Activated T-cell treated with anti-CD3 and anti-CD28 coated beads for 4 hours (primary cell): ENCODE results near the gene ATP2B1.
A peak's percentile ranks its signal among the peaks of the same experiment; 100 is the strongest.
"Not testable (repeated sequence)": the region's sequence is repeated elsewhere in the genome, so short reads cannot be mapped to it uniquely, and the experiment has no call there.

Experiments
- DNase-seq: peaks from one replicate; pipeline ENCODE4 v3.0.0-alpha.2; 2020

ATP2B1 gene

GRCh38 chr12:89708565-89709156 is at the start of gene ATP2B1:
ATP2B1 (minus strand) TSS chr12:89708838; CDS start chr12:89655886, 52,952 bp downstream.
- DNase-seq = peak; percentile 60

GRCh38 chr12:89757987-89758386 is 49.3 kb upstream of the ATP2B1 start:
- not testable (repeated sequence) for DNase-seq

- DNase-seq = peak; percentile 7
These were observed 48.2 kb upstream of the ATP2B1 start for GRCh38 chr12:89756585-89757398.

GRCh38 chr12:89756194-89756584 is 47.6 kb upstream of the ATP2B1 start:
- DNase-seq = no peak

DNA sequence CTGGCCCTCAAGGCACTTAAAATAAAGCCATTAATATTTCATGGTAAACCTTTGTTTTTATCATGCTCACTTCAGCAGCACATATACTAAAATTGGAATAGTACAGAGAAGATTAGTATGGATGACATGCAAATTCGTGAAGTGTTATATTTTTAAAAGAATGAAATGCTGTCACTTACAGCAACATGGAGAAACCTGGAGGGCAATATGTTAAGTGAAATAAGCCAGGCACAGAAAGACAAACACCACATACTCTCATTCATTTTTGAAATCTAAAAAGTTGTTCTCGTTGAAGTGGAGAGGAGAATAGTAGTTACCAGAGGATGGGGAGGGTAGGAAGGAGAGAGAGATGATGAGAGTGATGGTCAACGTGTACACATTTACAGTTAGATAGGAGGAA is 45.4 kb upstream of the ATP2B1 start:
- DNase-seq = no peak

DNA sequence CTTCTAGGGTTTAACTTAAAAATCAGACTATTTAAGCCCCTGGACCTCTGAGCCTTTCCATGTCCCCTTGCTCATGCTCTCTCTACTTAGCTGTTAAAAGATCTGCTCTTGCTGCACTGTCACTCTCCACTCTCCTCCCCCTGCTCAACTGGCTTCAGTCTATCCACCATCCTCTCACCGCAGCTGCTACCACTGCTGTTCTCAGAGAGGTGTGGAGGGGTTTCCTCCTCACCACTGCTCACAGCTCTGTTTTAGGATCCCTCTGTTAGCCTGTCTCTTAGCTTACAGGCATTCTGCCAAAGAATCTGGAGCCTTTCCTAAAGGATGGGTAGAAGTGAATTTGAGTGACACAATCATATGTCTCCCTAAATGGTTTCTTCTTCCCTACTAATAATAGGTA is 43.7 kb upstream of the ATP2B1 start:
- DNase-seq = no peak

DNA sequence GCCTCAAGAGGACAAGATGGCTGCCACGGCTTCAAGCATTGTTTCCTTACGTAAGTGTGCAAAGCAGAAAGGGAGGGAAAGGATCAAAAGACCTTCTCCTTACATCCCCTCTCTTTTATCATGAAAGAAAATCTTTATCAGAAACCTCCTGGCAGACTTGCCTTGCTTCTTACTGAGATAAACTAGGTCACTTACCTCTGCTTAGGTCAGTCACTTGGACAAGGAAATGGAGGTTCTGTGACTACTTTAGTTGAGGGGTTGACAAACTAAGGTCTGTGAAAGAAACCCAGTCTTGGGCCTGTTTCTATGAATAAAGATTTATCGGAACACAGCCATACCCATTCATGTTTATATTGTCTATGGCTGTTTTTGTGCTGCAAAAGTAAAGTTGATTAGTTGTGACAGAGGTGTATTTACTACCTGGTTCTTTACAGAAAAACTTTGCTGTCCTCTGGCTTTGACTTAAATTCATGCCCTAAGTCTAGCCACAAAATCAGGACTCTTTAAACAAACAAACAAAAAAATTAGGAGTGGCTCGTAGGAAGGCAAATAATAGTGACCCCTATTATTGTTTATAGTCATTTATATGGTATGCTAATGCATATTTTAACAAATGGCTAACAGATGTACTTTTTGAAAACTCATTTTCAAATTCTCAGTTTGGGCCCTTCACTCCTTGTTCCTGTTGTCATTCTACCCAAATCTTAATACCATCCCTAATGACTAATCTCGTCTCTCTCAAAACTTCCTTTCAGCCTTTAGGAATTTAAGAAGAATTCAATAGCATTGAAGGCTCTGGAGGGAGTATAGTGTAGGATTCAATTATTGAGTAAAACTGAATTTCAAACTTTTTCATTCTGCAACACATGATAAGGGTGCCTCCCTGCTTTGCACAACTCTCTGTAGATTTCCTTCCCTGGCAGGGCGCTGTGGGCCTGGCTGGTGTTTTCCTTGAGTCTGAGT is 42.0 kb upstream of the ATP2B1 start:
- DNase-seq = no peak

DNA sequence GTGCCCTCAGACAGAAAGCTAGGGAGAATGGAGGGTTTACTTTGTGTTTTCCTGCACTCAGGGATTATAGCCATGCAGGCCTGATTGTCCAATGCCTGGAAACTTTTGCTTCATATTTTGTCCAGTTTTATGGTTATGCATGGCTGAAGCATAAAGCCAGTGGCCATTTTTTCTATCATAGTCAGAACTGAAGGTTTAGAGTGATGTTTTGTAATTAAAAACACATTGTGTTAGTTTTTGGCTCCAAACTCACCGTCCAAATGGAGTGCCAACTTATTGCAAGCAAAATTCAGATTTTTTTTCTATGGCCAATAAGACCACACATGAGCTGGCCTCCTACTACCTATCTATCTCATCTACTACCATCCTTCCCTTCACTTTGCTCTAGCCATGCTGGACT is 40.2 kb upstream of the ATP2B1 start:
- DNase-seq = no peak

DNA sequence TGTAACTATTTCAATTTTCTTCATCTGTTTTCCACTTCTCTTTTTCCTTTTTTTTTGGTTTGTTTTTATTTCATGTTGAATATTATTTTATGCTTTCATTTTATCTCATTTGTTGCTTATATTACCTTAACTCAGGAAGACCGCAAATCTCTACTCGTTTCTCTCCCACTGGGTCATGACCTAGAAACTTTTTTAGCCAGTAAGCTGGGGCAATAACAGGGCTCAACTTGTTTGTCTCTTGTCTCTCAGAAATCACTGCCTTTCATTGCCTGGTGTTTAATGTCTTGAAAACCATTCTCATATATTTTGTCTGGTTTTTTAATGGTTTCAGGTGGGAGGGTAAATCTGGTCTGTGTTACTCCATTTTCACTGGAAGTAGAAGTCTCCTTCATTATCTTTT is 36.6 kb upstream of the ATP2B1 start:
- no peak for DNase-seq

- DNase-seq = no peak
These were observed 33.8 kb upstream of the ATP2B1 start for GRCh38 chr12:89742337-89743022.

DNA sequence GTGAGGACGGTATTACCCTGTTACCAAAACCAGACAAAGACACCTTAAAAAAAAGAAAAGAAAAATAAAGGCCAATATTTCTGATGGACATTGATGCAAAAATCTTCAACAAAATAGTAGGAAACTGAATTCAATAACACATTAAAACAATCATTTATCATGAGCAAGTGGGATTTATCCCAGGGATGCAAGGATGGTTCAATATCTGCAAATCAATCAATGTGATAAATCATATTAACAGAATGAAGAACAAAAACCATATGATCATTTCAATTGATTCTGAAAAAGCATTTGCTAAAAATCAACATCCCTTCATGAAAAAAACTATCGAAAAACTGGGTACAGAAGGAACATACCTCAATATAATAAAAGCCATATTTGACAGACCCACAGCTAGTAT is 32.3 kb upstream of the ATP2B1 start:
- no peak for DNase-seq

GRCh38 chr12:89736995-89737394 is 28.4 kb upstream of the ATP2B1 start:
- DNase-seq = no peak

DNA sequence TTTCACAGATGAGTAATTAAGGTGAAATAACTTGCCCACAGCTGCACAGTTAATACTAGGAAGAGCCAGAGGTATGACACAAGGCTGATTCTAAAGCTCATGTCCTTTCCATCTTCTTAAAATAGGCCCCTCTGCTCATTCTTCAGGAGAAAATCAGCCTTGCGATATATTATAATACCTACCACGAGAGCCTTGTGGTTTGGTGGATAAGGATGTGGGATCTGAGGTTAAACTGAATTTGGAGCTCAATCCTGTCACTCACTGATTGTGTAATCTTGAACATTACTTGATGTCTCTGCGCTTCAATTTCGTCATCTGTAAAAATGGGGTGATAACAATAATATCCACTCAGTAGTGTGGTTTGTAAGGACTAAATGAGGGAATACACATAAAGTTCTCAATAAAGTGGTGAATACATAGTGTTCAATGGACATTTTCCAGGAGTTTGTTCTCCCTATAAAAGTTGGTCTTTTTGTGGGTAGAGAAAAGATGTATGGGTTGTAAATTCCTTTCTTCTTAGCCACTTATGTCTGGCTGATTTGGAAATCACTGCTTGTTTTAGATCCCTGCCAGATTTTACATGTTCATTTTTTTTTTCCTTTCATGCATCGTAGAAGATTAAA is 25.1 kb upstream of the ATP2B1 start:
- DNase-seq = no peak

GRCh38 chr12:89732522-89732921 is 23.9 kb upstream of the ATP2B1 start:
- no peak for DNase-seq

DNA sequence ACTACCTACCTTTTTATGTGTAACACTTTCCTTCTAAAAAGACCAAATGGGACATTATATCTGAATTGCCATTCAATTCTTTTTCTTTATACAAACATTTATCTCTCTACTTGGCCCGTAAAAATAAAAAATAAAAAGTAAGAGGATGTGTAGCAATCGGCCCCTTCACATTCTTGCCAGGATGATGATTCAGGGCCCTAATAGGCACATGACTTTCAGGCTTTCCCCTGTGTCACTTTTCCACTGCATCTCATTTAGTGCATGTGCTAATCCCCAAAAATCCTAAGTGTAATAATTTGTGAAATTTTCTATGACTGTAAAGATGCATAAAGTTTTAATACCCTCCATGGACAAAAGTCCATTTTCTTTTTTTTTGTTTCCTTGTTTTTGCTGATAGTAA is 23.0 kb upstream of the ATP2B1 start:
- no peak for DNase-seq

GRCh38 chr12:89731089-89731488 is 22.5 kb upstream of the ATP2B1 start:
- no peak for DNase-seq

GRCh38 chr12:89729946-89730459 is 21.4 kb upstream of the ATP2B1 start:
- DNase-seq = no peak

- no peak for DNase-seq
These were observed 14.6 kb upstream of the ATP2B1 start for GRCh38 chr12:89723276-89723675.

GRCh38 chr12:89721291-89721987 is 12.8 kb upstream of the ATP2B1 start:
- DNase-seq = no peak

- no peak for DNase-seq
These were observed 9.3 kb upstream of the ATP2B1 start for GRCh38 chr12:89717759-89718523.

GRCh38 chr12:89712706-89713105 is 4.1 kb upstream of the ATP2B1 start:
- no peak for DNase-seq
